Midbrain (tissue), 1 donor: ENCODE measurements around the gene NCAM1.

Source experiments
- DNase-seq: peaks from one replicate; lab custom pipeline; 2025; lab: John Stamatoyannopoulos, UW

NCAM1 gene

DNA sequence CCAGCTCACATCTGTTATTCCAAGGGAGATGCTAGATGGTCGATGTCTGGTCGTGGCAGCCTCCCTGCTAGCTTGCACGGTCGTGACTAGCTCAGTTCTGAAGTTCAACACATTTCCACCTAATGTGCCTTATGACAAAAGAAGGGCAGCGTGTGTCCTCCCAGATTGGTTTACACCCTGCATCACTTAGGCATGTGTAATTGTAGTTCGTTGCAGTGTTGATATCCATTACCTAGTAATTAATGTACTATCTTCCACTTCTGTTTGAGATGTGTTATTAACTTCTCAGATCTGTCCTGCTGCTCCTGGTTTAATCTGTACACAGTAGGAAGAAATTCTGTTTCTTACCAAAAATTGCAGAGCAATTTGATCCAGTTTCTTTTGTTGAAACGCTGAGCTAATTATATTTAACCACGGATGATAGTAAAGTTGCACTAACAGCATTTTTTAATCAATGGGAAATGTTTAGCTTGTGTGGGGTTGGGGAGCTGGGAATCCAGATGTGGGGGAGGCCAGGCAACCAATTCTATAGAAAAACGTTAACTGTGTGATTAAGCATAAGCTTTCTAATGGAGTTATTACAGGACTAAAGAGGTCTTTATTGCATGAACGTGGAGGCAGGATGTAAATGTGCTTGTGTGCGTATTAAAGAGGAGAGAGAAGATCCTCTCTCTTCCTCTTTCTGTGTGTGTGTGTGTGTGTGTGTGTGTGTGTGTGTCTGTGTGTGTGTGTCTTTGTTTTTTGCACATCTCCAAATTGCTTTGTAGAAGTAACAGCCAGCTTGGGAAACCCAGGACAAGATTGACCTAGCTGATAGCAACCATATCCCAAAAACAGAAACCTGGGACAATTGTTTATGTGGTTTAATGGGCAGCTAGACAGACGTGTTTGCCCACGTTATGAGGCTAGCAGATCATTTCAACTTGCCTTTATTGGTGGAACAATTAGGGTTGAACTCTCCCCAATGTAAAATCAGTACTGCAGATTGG is 207.4 kb downstream of the NCAM1 start:
- no peak for DNase-seq

DNA sequence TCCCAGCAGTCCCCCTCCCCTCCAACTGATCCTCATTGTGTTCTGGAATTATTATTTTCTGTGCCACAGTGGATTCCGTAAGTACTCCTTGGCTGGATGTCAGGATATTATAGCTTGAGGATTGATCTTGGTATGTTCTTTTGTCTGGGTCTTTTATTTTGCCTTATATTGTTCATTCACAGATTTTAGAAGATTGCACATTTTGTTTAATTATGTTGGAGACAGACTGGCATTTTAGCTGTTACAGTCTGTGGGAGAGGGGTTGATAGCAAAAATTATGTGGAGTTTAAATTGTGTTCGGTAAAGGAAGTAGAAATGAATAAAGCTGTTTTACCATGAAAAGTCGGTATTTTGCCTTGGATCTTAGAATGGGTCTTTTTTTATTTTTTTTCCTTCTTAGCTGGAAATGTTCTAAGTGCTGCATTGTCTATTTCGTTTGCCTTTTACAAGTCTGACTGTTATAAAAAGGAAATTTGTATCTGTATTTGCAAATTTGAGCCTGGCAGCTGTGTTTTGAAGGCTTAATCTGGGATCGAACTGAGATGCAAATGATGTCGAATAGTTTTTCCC is 211.2 kb downstream of the NCAM1 start:
- DNase-seq: no peak

DNA sequence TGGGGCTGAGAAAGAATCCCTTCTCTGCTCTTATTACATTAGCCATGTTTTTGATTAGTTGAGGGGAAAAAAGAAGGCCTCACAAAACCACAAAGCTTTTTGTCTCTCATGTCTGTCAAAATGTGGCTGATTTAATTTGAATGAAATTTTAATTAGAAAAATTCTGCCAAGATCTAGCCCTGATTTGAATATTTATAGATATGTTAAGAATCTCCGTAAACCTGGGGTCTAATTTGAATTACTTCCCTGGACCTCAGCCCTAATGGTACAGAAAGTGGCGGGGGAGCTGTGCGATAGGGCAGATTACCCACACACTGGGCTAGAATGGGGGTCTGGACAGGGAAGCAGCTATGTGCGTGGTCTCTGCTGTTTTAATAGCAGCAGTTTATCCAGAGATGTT is 211.9 kb downstream of the NCAM1 start:
- no peak for DNase-seq

DNA sequence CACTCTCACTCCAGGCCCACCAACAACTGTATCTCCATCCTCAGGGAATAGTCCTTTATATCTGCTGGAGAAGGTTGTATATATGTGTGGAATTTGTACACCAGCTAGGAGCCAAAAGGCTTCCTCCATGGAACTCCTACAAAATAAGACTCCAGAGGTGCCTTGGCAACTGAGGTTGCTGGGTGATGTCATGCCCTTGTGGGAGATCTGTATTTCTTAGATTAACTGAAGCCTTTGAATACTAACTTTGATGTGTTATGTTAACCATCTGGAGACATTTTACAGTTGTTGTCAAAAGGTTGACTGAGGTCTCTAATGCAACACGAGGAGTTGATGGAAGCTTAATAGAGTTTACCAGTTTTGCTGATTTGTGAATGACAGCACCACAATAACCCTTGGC is 213.7 kb downstream of the NCAM1 start:
- no peak for DNase-seq

DNA sequence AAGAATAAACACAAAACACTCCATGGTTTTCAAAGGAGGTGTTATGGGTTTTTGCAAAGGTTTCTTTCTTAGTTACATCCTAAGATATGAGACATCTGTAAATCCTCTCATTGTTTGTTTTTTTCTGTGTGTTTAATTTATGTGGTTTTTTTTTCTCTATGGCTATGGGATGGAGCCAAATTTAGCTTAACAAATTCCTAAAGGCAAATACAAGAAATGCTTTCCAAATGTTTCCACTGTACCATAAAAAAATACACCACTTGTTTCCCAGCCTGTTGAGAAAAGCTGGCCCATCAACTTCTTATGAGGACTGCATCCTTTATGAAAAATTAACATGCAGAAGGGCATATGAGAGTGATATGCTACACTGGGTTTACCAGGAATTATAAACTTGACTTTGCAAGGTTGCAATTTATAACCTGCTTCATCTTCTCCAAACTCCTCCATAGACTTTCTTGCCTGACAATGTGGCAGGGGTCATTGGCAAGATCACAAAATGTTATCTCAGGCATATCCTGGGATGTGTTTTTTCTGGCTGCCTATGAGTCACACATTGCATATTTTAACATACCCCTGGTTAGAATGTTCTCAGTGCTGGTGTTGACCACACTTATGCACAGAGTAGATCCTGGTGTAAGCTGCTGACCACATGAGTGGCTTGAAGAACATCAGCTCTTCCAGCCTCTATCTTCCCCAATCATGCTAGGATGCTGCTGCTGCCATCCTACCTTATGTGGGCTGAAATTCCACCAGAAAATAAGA is 215.6 kb downstream of the NCAM1 start:
- DNase-seq: no peak

DNA sequence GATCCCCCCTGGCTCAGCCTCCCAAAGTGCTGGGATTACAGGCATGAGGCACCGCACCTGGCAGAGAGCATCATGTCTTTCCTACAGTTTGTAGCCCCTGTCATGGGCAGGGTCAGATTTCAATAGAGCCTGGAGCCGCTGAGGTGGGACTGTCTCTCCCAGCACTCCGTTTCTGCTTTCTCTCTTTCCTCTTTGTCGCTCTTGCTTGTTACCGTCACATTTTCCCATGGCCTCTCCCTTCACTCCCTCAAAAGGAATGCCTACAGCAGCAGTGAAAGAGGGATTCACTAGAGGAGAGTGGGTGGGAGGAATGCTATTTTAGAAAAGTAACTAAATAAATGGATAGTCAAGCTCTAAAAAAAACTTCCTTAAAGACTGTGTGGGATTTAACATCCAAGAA is 216.5 kb downstream of the NCAM1 start:
- DNase-seq: no peak

DNA sequence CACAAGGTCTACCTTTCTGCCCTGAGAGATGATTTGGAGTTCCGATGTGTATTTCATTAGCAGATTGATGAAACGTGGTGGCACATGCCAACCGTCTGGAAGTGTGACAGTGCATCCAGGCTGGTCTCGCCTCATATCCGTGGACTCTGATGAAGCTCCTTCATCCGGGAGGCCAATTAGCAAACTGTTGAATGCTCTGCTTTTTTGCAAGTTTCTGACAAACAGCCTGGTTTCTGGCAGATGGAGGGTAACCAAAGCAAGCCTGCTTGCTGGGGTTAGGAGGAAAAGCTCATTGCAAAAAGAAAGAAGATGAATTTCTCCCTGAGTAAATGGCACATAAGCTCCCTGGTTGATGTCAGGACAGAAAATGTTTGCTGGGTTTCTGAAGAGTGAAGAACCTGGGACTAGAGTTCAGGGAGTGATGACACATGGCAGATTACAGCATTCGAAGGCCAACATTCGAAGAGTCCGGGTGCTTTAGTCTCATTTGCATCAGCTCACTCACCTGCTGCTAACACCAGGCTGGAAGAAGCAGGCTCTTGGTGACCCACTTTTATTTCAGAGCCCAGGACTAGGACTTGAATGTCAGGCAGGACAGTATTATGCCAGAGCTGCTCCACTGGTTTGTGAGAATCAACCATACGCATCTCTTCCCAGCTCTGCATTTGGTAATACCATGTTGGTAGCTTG is 217.3 kb downstream of the NCAM1 start:
- no peak for DNase-seq

DNA sequence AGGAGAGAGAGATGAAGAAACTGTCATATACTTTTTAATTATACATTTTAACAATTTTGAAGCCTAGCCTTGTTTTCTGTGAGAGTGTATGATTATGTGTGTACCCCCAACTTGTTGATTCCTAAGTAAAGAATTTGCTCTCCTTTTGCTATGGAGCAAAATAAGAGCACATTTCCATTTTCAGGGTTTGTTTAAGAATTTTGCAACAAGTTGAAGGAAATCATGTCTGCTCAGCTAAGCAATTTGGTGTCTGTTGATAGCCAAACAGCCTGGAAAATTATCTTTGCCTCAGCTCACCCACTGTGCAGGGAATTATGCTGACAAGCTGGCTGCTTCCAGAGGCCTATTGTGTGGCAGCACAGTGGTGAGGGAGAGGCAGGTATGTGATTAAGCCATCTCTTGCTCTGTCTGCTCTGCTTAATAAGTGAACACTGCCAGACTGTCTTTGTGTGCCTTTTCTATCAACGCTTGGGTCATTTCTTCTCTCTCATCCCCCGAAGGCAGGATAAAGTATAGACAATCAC is 218.0 kb downstream of the NCAM1 start:
- no peak for DNase-seq

DNA sequence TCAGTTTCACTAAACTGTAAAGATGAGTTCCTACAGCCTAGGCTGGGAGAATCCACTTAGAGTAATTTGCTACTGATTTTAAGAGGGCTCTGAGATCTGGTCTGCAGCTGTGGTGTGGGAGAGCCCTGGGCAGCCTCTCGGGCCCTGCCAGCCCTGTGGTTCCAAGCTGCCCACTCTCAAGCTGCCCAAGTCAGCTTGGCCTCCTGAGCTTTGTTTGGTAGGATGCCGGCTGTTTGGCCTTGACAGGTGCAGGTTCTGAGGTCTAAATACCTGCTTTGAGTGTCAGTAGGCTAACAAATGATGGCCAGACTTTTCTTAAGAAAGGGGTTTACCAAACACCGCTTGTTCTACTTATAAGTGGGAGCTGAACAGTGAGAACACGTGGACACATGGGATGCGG is 219.9 kb downstream of the NCAM1 start:
- DNase-seq: no peak

DNA sequence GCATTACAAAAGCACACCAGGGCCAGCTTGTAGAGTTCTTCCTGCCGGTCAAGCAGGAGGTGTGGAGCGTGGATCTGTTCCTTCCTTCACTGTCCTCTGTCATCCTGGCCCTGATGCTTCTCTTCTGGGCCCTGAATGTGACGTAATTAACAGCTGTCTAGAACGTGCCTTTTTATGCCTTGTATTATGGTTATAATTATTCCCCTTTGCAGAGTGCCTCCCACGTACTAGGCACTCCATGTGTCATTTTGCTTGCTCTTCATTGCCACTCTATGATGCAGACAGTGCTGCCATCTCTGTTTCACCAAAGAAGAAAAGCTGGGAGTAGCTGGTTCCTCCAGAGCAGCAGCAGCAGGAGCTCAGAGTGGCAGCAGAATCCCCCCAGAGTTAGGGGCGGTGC is 221.1 kb downstream of the NCAM1 start:
- no peak for DNase-seq

DNA sequence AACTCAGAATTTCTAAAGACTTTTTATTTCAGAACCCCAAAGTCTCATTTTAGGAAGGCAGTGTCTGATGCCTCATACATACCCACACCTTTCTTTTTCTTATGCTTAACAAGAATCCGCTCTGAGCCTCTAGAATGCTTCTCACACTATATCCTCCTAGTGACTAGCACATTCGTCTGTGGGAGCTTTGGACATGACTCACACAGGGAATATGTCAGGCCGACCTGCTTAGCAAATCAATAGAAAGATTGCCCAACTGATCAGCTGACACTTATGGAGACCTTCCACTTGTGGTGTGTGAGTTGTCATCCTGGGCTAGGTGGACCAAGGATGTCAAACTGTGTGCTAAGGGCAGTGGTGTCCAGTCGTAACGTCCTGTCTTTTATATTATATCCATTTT is 223.3 kb downstream of the NCAM1 start:
- no peak for DNase-seq

DNA sequence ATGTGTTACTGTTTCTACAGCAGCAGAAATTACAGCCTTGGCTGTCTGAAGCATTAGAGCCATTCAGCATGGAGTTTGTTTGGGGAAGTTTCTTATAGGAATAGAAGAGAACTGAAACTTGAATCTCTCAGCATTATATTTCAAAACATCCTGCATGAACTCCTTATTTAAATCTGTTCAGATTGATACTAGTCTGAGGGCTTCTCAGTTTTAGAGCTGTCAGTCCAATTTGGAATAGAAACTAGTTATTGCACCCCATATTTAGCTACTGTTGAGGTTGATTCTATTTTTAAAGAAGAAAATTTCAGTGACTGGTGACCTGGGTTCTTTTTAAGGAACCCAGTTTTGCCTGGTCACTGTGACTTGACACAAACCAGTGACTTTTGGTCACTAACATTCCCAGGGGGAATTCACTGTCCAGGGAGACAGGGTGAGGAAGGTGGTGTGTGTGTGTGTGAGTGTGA is 227.2 kb downstream of the NCAM1 start:
- no peak for DNase-seq

DNA sequence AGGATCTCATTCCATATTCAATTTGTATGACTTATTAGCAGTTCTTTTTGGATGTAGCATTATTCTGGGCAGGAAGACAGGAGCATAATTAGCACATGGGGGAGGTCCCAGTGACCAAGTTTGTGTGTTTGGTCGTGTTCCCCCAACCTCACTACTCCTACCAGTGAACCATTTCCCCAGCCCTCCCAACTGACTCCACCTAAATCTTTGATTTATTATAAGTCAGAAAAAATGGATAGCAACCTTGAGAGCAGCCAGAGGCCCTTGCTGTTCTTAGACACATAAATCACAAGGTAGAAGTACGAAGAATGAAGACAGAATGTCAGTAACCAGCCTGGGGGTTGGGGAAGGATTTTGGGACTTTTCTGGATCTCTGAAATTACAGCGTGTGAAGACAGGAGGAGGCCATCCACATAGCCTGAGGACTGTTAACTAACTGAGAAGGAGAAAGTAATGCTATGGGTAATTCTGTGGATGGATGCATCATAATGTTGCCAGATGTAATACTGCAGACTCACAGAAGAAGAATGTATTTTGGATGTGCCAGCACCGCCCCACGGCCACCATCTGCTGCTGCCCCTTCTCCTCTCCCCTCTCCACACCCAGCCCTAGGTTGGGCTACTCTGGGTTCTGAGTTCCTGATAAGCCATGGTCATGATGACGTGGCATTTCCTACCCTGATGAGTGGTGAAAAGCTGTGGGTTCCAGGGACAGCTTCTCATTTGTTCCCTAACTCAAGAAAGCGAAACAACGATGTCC is 228.9 kb downstream of the NCAM1 start:
- DNase-seq: no peak

DNA sequence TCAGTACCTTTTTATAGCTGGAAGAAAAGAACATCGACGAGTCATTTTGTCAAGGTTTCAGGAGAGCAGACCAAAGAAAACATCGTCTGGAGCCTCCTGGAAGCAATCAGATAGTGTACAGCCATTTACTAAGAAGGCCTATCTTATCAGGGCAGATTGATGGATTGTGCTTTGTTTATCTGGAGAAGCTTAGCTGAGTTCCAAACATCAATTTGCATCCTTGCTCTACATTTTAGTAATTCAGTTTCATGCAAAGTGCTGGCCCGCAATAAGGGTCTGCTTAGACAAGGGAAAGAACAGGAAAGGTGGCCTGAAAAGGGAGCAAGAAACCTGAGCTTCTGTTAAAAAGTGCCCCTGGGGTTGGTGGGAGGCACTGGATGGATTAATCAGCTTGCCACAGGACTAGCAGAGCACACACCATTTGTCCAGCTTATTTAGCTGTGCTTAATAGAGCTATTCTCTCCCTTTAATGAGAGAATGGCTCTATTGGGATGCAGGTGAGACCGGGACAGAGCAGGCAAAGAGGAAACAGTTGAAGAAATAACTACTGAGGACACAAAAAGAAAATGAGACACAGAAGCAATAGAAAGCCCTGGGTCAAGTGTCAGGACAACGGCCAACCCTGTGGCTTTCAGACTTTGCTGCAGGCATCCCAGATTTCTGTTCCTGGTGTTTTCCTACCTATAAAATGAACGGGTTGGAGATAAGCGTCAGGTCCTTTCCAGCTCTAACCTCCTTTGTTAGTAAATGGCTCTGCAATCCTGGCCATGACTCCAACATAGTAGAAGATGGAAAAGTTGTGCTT is 231.1 kb downstream of the NCAM1 start:
- DNase-seq: no peak

DNA sequence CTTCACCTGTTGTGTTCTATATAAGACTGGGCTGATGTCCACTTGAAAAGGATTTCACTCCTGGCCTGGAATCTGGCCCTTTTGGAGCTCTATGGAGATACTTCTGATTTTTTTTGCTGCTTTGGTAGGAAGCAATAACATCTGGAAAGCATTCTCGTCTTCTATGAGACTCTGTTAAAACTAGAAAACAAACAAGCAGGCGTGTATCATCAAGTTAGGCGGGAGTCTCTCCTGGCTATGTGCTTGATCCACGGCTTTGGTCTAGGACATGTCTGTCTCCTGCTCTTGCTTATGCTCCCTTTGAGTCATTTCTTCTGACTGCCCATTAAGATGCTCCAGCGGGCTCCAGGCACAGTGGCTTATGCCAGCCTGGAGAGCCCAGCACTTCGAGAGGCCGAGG is 231.8 kb downstream of the NCAM1 start:
- DNase-seq: no peak

DNA sequence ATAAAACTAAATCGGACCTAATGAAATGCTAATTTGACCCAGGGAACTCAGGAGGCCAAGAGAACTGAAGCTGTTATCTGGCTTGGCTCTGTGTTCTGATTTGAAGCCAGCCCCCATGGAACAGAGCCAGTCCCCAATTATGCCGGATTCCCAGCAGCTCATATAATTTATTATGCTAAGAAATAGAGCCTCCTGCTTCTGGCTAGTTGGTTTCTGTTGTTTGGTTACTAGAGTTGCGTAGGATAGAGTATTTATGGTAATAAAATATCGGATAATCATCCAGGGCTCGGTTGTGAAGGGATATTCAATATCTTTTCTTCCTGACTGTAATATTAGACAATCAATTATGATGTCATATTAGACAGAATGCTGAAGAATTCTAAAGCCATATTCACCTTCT is 232.7 kb downstream of the NCAM1 start:
- no peak for DNase-seq

DNA sequence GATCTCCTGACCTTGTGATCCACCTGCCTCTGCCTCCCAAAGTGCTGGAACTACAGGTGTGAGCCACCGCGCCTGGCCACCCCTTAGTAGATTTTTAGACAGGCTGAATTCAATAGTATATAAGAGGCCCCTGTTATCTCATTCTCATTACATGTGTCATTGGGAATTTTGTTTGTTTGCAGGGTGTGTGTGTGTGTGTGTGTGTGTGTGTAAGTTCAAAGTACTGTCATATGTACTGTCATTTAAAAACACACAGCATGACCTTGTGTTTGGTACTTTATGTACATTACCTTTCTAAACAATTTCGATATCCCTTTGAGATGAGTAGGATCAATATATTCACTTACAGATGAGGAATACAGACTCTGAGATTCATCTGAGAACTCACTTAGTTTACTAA is 234.5 kb downstream of the NCAM1 start:
- DNase-seq: no peak

DNA sequence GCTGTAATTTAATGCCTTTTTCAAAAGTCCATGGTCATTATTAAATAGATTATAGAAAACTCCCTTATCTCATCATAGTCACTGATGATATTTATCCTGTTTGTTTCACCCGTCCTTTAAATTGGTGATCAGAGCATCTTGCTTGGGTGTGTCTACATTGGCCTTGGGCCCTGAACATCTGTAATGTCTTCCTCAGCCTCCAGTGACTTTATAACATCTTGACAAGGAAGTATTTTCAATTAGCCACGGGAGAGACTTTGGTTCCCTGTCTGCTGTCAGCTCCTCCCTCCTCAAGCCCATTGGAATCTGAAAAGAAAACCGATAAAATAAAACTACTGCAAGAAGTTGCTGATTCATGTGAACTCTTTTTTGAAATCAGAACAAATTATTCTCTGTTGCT is 236.2 kb downstream of the NCAM1 start:
- DNase-seq: no peak

DNA sequence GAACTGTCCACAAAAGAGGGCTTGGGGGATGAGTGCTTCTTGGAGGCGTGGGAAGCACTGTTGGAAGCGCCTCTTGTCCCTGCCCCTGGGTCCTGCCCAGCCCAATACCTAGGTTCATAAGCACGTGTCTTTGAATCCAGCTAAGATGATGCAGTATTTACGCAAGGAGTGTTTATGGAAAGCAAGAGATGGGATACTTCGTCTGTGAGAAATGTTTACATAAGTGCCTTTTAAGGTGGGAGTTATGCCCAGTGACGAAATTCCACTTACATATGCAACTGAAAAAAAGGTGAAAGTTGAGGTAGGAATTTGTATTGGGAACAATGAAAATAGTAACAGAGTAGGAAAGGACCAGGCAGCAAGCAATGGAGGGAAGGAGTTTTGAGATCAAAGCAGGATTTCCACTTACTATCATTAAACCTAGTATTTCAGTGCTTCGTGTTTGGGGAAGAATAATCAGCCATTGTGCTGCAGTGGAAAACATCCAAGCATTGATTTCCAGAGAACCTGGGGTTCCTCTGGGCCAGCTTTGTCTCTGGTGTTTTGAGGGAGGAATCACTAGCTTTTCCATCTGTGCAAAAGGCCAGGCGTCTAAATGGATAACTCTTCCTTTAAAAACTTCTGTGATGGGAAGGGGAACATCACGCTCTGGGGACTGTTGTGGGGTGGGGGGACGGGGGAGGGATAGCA is 237.9 kb downstream of the NCAM1 start:
- peak; percentile 75 for DNase-seq

DNA sequence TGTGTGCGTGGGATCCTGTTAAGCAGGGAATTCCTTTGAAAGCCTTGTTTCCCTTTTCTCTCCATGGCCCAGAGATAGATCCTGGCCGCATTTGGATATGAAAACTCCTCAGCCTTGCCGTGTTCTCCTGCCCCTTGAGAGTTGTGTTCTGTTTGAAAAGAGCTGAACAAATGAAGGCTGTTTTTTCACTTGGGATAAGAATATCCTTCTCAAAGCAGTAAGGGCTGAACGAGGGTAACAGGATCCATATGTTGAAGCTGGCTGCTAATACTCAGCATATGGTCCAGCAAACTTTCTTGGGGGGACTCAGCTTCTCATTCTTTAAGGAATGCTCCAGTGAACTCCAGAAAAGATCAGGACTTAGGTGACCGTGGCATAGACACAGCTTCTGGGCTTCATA is 238.6 kb downstream of the NCAM1 start:
- no peak for DNase-seq
